HG03175 (cell line): ENCODE measurements around the gene TMA7.

Experiments used
- ATAC-seq: cut with Tn5 transposase; IDR thresholded peaks from one replicate; pipeline ENCODE4 v1.9.1; 2021; ENCODE audit warnings: mild to moderate bottlenecking, moderate library complexity; ENCODE audit not compliant: unreplicated experiment

Gene TMA7

DNA sequence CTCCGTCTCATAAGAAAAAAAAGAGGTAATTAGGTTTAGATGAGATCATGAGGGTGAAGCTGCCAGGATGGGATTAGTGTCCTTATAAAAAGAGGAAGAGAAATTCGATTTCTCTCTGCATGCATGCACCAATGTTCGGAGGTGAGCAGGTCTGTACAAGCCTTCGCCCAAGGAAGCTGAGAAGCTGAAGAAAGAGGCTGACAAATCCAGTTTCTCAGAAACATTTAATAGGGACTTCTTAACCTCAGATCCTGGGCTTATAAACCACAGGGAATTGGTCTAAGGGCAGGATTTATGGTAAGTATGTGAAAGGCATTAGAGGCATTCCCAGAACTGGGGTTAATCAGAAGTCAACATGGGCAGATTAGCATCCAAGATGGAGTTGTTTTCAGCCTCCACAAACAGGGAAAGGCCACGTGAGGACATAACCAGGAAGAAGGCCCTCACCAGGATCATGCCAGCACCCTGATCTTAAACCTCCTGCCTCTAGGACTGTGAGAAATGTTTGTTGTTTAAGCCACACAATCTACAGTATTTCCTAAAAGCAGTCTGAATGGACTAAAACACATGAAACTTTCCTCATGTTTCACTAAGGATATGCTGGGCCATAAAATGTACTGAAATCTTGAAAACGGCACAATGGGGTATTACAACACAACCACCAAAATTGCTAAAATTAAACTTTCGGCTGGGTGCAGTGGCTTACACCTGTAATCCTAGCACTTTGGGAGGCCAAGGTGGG lies 52.6 kb downstream of the TMA7 start:
- no peak for ATAC-seq

DNA sequence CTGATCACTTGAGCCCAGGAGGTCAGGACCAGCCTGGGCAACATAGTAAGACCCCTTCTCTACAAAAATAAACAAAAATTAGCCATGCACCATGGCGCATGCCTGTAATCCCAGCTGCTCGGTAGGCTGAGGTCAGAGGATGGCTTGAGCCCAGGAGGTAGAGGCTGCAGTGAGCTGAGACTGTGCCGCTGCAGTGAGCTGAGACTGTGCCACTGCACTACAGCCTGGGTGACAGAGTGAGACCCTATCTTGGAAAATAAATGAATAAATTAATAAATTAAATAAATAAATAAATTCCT lies 53.1 kb downstream of the TMA7 start:
- no peak for ATAC-seq
